SJSA1 (cell line): ENCODE measurements around the gene HIF1A. TPM values are rescaled to one million over a fixed set of nuclear protein-coding genes. Genes with fewer than 3 reads are reported as not detected.

Experiments used
- DNase-seq, 2 experiments: peaks; one replicate each; pipeline ENCODE4 v3.0.0-alpha.2; 2015 to 2020; ENCODE audit warnings: low spot score in 2 of 2, low read depth in 1 of 2
- H3K27ac ChIP-seq: fragments of 250-450 bp; sonication (Bioruptor Pico); 2 replicates; pipeline ENCODE4 v1.5.1; 2020; ENCODE audit warnings: mild to moderate bottlenecking, moderate library complexity
- H3K27me3 ChIP-seq: fragments of 250-450 bp; sonication (Bioruptor Pico); replicated peaks from 2 replicates; pipeline ENCODE4 v1.5.1; 2020; ENCODE audit warnings: mild to moderate bottlenecking, moderate library complexity
- H3K36me3 ChIP-seq: fragments of 250-450 bp; sonication (Bioruptor Pico); 2 replicates; pipeline ENCODE4 v1.5.1; 2020; ENCODE audit warnings: mild to moderate bottlenecking
- H3K4me1 ChIP-seq: fragments of 250-450 bp; sonication (Bioruptor Pico); replicated peaks from 2 replicates; pipeline ENCODE4 v1.6.1; 2021; ENCODE audit warnings: mild to moderate bottlenecking
- H3K4me3 ChIP-seq: fragments of 250-450 bp; sonication (Bioruptor Pico); 2 replicates; pipeline ENCODE4 v1.5.1; 2020; ENCODE audit warnings: mild to moderate bottlenecking
- H3K9me3 ChIP-seq: fragments of 250-450 bp; sonication (Bioruptor Pico); replicated peaks from 2 replicates; pipeline ENCODE4 v1.5.1; 2020; ENCODE audit warnings: mild to moderate bottlenecking
- total RNA-seq: library from RNA; depleted of rRNA; stranded (reverse); fragments of >200 nt; shearing (Covaris generic); gene quantifications from 2 replicates; pipeline ENCODE4 v1.2.3, GENCODE V29; 2014

Gene HIF1A
- total RNA-seq, 1 experiment from 2014 or later: 227 TPM

GRCh38 chr14:61690039-61690438 is 5.3 kb upstream of the HIF1A start:
- H3K4me3 ChIP-seq: no peak overlapping the region
- DNase-seq: no peak
- H3K4me1 ChIP-seq: 0 out of 2 replicates have a peak, but pooled peaks cover 3% of the 10 kb centered on the region
- no peaks in the 10 kb centered on the region for H3K27me3 ChIP-seq
- no peaks in the 10 kb centered on the region for H3K9me3 ChIP-seq
- no peak overlapping the region for H3K27ac ChIP-seq
- no peaks in the 10 kb centered on the region for H3K36me3 ChIP-seq

- Histone ChIP-seq H3K27me3 (no peaks in the 10 kb centered on the region), H3K36me3 (peaks cover 6% of the 10 kb centered on the region), H3K4me3 (no peak overlapping the region), H3K4me1 (0 out of 2 replicates have a peak, but pooled peaks cover 3% of the 10 kb centered on the region), H3K27ac (no peak overlapping the region), H3K9me3 (no peaks in the 10 kb centered on the region)
- no peak for DNase-seq
These were observed 4.3 kb upstream of the HIF1A start for GRCh38 chr14:61690982-61691381.

- no peak for DNase-seq
- Histone ChIP-seq H3K4me3 (no peak overlapping the region), H3K27ac (no peak overlapping the region), H3K4me1 (0 out of 2 replicates have a peak, but pooled peaks cover 3% of the 10 kb centered on the region), H3K9me3 (no peaks in the 10 kb centered on the region), H3K27me3 (no peaks in the 10 kb centered on the region), H3K36me3 (peaks cover 8% of the 10 kb centered on the region)
These were observed 3.8 kb upstream of the HIF1A start for GRCh38 chr14:61691495-61691894.

GRCh38 chr14:61694039-61694438 is 1.3 kb upstream of the HIF1A start:
- Histone ChIP-seq H3K27me3 (no peaks in the 10 kb centered on the region), H3K4me1 (peaks cover 20% of the 10 kb centered on the region), H3K4me3 (no peak overlapping the region), H3K36me3 (peaks cover 21% of the 10 kb centered on the region), H3K27ac (no peak overlapping the region), H3K9me3 (no peaks in the 10 kb centered on the region)
- no peak for DNase-seq

GRCh38 chr14:61695695-61696527 is 598 bp downstream of the HIF1A start:
- Histone ChIP-seq H3K27me3 (no peaks in the 10 kb centered on the region), H3K36me3 (peaks cover 29% of the 10 kb centered on the region), H3K4me1 (peaks cover 36% of the 10 kb centered on the region), H3K4me3 (peak overlapping the region; percentile 77), H3K9me3 (no peaks in the 10 kb centered on the region), H3K27ac (peak overlapping the region; percentile 78)
- peak; percentile 59 to 61 for DNase-seq

GRCh38 chr14:61696753-61697318 is 1.5 kb downstream of the HIF1A start:
- Histone ChIP-seq H3K27ac (peak overlapping the region; percentile 78; the same call in 1 of the 2 replicates), H3K27me3 (no peaks in the 10 kb centered on the region), H3K9me3 (no peaks in the 10 kb centered on the region), H3K36me3 (peaks cover 29% of the 10 kb centered on the region), H3K4me3 (peak overlapping the region; percentile 77), H3K4me1 (peaks cover 36% of the 10 kb centered on the region)
- DNase-seq: no peak

GRCh38 chr14:61698206-61698980 is 3.1 kb downstream of the HIF1A start:
- no peaks in the 10 kb centered on the region for H3K27me3 ChIP-seq
- peak in 1 of 2 experiments; percentile 12 for DNase-seq
- H3K36me3 ChIP-seq: peaks cover 29% of the 10 kb centered on the region
- peaks cover 36% of the 10 kb centered on the region for H3K4me1 ChIP-seq
- no peak overlapping the region for H3K27ac ChIP-seq
- H3K4me3 ChIP-seq: peak overlapping the region; percentile 7; the same call in 1 of the 2 replicates
- no peaks in the 10 kb centered on the region for H3K9me3 ChIP-seq

GRCh38 chr14:61699027-61699426 is 3.7 kb downstream of the HIF1A start:
- DNase-seq: peak in 1 of 2 experiments; percentile 17
- no peak overlapping the region for H3K4me3 ChIP-seq
- H3K4me1 ChIP-seq: peaks cover 36% of the 10 kb centered on the region
- H3K27ac ChIP-seq: no peak overlapping the region
- H3K27me3 ChIP-seq: no peaks in the 10 kb centered on the region
- H3K36me3 ChIP-seq: peaks cover 29% of the 10 kb centered on the region
- no peaks in the 10 kb centered on the region for H3K9me3 ChIP-seq

GRCh38 chr14:61700104-61700886 is 5.0 kb downstream of the HIF1A start:
- H3K4me1 ChIP-seq: peaks cover 32% of the 10 kb centered on the region
- no peaks in the 10 kb centered on the region for H3K27me3 ChIP-seq
- H3K4me3 ChIP-seq: no peak overlapping the region
- H3K36me3 ChIP-seq: peaks cover 35% of the 10 kb centered on the region
- DNase-seq: no peak
- H3K9me3 ChIP-seq: no peaks in the 10 kb centered on the region
- H3K27ac ChIP-seq: no peak overlapping the region

GRCh38 chr14:61701946-61702345 is 6.6 kb downstream of the HIF1A start:
- H3K4me1 ChIP-seq: peaks cover 32% of the 10 kb centered on the region
- no peak overlapping the region for H3K27ac ChIP-seq
- no peak for DNase-seq
- H3K9me3 ChIP-seq: no peaks in the 10 kb centered on the region
- H3K27me3 ChIP-seq: no peaks in the 10 kb centered on the region
- H3K36me3 ChIP-seq: peaks cover 24% of the 10 kb centered on the region
- H3K4me3 ChIP-seq: no peak overlapping the region

GRCh38 chr14:61703342-61704129 is 8.2 kb downstream of the HIF1A start:
- no peaks in the 10 kb centered on the region for H3K27me3 ChIP-seq
- no peak overlapping the region for H3K27ac ChIP-seq
- no peak overlapping the region for H3K4me3 ChIP-seq
- no peak for DNase-seq
- H3K4me1 ChIP-seq: peaks cover 21% of the 10 kb centered on the region
- no peaks in the 10 kb centered on the region for H3K9me3 ChIP-seq
- peaks cover 19% of the 10 kb centered on the region for H3K36me3 ChIP-seq

GRCh38 chr14:61704554-61704953 is 9.2 kb downstream of the HIF1A start:
- no peak overlapping the region for H3K4me3 ChIP-seq
- DNase-seq: no peak
- H3K36me3 ChIP-seq: peaks cover 14% of the 10 kb centered on the region
- H3K27ac ChIP-seq: no peak overlapping the region
- H3K9me3 ChIP-seq: no peaks in the 10 kb centered on the region
- no peaks in the 10 kb centered on the region for H3K27me3 ChIP-seq
- peaks cover 11% of the 10 kb centered on the region for H3K4me1 ChIP-seq
